Panc1 (cell line): ENCODE measurements around the gene LAMB4.

Experiments
- CTCF ChIP-seq: fragments of 450-650 bp; IDR thresholded peaks from 2 replicates; pipeline ENCODE4 v1.5.1; 2017; ENCODE audit warnings: mild to moderate bottlenecking
- POLR2AphosphoS5 ChIP-seq: IDR thresholded peaks from 2 replicates; pipeline ENCODE4 v1.6.1; 2012; ENCODE audit warnings: mild to moderate bottlenecking, low read depth, low read length, moderate library complexity
- TF ChIP-seq, protein P1 (sequence below), 2 experiments: IDR thresholded peaks; 2 replicates each; pipeline ENCODE4 v1.6.1; 2011 to 2012; ENCODE audit warnings: low read depth in 2 of 2, control low read depth in 1 of 2, low read length in 1 of 2, mild to moderate bottlenecking in 1 of 2, moderate library complexity in 1 of 2; ENCODE audit not compliant: insufficient read depth in 1 of 2

DNA sequence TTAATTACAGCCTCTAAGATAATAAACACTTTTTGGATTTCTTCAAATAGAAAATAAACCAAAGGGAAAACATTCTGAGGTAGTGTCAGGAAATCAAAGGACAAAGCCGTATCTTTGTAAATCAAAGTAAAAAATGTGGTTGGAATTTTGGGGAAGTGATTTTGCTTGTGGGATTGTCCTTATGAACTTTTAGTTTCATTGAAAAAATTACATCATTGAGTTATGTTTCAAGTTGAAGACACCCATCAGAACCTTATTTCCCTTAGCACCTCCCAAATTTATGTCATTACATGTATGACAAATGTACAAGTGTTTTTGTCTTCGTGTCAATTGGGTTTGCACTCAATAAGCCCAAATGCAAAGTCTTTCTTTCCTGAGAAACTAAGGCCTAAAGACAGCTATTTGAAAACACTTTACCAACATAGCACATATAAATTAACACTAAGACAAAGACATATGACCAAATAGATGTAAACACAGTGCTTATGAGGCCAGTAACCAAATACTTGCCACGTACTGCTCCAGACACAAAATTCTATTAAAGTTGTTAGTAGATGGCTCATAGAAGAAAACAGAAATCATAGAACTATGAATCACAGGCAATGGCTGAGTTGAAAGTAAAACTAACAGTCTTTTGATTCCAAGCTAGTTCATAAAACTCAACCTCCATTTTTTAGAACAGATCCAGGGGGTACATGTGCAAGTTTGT lies 26.9 kb upstream of the LAMB4 start:
- no peak for TF ChIP-seq CTCF
- no peak for TF ChIP-seq POLR2AphosphoS5
- TF ChIP-seq, protein P1, sequence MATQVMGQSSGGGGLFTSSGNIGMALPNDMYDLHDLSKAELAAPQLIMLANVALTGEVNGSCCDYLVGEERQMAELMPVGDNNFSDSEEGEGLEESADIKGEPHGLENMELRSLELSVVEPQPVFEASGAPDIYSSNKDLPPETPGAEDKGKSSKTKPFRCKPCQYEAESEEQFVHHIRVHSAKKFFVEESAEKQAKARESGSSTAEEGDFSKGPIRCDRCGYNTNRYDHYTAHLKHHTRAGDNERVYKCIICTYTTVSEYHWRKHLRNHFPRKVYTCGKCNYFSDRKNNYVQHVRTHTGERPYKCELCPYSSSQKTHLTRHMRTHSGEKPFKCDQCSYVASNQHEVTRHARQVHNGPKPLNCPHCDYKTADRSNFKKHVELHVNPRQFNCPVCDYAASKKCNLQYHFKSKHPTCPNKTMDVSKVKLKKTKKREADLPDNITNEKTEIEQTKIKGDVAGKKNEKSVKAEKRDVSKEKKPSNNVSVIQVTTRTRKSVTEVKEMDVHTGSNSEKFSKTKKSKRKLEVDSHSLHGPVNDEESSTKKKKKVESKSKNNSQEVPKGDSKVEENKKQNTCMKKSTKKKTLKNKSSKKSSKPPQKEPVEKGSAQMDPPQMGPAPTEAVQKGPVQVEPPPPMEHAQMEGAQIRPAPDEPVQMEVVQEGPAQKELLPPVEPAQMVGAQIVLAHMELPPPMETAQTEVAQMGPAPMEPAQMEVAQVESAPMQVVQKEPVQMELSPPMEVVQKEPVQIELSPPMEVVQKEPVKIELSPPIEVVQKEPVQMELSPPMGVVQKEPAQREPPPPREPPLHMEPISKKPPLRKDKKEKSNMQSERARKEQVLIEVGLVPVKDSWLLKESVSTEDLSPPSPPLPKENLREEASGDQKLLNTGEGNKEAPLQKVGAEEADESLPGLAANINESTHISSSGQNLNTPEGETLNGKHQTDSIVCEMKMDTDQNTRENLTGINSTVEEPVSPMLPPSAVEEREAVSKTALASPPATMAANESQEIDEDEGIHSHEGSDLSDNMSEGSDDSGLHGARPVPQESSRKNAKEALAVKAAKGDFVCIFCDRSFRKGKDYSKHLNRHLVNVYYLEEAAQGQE (IDR thresholded peaks at IDR 0.05; ENCODE audit: insufficient read depth in 1 of 2, low read depth in 2 of 2, low read length in 1 of 2): no peak
